GM19467 (cell line): ENCODE data around the gene TUFT1.

Experiments
- ATAC-seq: cut with Tn5 transposase; IDR thresholded peaks from one replicate; pipeline ENCODE4 v1.9.1; 2021; ENCODE audit warnings: mild to moderate bottlenecking, moderate library complexity; ENCODE audit not compliant: unreplicated experiment

TUFT1 gene, protein sequence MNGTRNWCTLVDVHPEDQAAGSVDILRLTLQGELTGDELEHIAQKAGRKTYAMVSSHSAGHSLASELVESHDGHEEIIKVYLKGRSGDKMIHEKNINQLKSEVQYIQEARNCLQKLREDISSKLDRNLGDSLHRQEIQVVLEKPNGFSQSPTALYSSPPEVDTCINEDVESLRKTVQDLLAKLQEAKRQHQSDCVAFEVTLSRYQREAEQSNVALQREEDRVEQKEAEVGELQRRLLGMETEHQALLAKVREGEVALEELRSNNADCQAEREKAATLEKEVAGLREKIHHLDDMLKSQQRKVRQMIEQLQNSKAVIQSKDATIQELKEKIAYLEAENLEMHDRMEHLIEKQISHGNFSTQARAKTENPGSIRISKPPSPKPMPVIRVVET

DNA sequence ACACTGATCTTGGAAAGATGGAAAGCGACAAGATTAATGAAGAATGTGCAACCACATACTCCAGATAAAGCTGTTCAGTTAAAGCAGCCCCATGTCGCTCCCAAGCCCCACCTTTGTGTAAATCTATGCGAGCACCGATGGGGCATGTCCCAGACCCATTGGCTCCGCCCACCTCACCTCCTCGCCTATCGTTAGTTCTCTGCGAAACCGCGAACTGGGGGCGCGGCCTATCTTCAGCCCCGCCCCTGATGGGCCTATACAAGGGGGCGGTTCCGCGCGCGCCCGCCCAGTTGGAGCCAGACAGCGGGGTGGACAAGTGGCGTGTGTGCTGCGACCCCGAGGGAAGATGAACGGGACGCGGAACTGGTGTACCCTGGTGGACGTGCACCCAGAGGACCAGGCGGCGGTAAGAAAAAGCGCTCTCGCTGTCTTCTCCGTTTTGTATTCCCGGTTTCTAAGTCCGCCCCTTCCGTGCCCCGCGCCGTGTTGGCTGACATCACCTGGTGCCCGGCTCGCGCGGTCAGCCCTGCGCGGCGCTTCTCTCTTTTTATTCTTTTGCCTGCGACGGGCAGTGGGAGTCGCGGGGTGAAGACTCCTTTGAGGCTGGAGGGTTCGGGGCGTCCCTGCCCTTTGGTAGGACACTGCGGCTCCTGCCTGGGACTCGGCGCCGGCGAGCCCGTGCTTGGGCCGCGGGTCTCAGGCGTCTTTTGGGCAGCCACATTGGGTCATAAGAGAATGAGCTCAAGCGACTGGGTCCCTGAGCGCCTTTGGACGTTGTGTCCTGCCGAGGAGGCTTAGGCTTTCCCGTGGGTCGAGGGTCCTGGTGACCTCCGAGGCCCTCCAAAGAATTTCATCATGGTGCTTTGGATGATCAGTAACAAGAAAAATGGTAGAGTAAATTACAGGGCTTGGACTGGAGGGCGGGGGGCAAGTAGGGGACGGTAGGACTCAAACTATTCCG is at the start of gene TUFT1:
TUFT1 (plus strand) TSS at position 289 of the 961 bp plus-strand sequence; CDS start at position 347, 58 bp downstream.
- peak; percentile 94 for ATAC-seq

- no peak for ATAC-seq
These were observed 48.5 kb upstream of the TUFT1 start for GRCh38 chr1:151491641-151492040.

GRCh38 chr1:151492120-151492519 is 48.0 kb upstream of the TUFT1 start:
- ATAC-seq, result no peak

- ATAC-seq, result no peak
These were observed 47.1 kb upstream of the TUFT1 start for GRCh38 chr1:151493042-151493441.

GRCh38 chr1:151494741-151495281 is 45.3 kb upstream of the TUFT1 start:
- no peak for ATAC-seq

GRCh38 chr1:151495316-151495715 is 44.8 kb upstream of the TUFT1 start:
- no peak for ATAC-seq

DNA sequence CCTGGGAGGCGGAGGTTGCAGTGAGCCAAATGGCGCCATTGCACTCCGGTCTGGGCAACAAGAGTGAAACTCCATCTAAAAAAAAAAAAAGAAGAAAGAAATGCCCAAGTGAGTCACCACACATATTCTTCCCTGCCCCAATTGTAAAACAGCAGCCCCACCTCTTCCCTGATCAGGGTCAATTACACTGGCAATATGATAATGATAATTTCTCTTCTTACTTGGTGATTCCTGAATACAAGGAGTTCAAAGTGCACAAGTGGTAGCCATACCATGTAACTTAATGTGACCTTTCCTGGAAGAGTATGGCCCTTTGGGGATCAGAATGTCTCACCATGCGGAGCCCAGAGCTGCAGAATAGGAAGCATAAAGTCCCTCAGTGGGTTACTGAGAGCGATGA is 40.7 kb upstream of the TUFT1 start:
- ATAC-seq, result no peak

DNA sequence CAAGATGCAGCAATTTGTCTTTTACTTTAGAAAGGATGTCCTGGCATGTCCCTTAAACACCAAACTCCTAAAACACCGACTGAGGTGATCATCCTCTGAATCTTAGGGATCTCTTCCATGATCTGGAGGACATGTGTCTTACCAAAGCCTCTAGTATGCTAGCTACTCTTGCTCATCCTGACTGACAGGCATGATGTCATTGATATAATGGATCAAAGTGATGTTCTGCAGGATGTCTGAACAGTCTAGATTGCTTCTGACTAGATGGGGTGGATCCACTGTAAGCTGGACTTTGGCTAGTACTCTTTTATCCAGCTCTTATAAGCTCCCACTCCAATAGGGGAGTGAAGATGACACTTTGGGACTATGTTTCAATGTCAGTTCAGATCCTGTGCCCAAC is 40.2 kb upstream of the TUFT1 start:
- no peak for ATAC-seq

GRCh38 chr1:151501474-151501873 is 38.6 kb upstream of the TUFT1 start:
- no peak for ATAC-seq

DNA sequence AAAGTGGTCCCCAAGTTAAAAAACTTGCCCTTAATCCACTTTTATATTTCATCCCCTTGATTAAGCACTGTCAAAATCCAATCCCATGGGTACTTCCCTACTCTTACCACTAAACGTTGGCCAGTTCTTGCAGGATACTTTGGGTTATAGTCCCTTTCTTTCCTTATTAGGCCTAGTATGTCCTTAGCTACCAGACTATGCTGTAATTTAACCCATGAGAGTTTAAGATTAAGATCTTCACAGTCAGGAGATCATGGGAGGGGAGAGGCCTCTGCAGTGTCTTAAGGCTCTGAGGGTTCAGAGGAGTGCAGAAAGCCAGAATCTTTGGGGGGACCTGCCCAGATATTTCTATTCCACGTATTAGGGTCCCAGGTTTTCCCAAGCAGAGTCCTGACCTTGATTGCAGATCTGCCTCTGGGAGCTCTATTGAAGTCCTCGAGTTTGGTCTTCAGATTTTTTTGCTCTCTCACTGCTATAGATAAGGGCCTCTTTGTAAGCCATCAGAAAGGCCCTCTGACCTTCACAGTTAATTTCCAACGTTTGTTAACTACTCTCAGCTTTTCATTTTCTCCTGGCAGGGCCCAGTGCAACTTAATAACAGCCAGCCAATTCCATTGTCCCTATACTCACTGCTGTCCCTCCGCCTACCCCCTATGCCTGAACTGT is 37.9 kb upstream of the TUFT1 start:
- ATAC-seq, result no peak

DNA sequence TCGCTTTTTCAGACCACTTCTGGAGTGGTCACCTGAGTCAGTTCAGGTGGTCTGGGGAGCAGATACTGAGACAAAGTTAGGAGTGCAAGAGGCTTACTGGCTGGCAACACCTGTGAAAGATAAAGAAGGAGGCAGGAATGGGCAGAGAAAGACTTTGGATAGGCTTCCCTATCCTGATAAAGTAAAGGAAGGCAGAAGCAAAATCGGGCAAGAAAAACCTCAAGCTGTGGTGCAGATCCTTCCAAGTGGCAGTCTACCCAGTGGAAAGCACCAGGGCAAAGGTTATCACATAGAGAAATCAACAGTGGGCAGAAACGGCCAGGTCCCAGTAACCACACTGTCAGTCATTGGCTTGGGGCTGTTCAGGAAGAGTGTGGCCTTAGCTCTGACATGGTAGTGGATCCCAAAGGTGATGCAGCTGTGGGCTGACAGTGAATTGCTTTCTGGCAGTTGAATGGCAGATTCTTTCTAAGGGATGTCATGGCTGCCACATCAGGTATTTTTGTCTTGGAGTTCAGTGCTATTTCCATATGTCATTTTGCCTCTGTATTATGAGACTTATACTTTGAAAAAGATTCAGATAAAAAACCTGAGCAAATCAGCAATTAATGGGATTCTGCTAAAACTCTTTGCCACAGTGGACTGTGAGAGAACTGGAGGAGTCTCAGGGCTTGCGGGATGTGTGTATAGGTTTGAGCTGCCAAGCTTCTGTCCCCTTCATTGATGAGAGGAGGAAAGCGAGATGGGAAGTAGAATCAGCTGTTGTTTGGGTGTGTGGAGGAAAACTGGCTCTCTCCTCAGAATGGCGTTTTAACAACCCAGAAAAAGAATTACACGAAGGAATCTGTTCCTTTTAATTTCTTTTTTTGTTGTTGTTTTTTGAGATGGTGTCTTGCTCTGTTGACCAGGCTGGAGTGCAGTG is 37.0 kb upstream of the TUFT1 start:
- ATAC-seq, result no peak

DNA sequence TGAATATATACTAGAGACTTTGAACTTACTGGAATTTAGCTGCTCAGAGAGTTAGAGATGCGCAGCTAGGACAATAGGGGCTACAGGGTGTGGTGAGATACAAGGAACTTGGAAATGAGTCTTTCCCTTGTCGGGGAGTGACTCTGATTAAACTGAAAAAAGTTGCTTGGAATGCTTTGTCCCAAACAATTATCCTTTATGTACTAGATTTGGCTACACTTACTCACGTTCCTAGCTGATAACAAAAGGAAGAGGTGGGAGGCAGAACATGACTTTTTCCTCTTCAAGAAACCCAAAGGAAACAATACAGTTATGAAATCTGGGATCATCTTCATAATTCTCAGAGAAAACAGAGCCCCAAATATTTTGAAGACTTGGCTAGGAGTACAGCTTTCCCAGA is 35.9 kb upstream of the TUFT1 start:
- no peak for ATAC-seq

DNA sequence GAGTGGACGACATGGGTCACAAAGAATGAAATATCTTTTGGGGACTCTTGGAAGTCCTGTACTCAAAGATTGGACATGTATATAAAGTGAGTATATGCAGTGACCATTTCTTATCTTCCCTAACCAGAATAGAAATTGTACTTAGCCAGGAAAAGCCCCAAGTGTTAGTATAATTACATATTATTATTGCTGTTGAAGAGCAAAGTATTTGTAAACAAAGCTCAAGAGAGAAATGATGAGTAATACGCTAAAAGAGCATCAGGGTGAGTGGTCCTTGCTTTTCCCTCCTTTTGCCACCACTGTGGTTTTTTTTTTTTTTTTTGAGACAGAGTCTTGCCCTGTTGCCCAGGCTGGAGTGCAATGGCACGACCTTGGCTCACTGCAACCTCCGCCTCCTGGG is 35.4 kb upstream of the TUFT1 start:
- no peak for ATAC-seq

GRCh38 chr1:151508833-151509232 is 31.3 kb upstream of the TUFT1 start:
- no peak for ATAC-seq

DNA sequence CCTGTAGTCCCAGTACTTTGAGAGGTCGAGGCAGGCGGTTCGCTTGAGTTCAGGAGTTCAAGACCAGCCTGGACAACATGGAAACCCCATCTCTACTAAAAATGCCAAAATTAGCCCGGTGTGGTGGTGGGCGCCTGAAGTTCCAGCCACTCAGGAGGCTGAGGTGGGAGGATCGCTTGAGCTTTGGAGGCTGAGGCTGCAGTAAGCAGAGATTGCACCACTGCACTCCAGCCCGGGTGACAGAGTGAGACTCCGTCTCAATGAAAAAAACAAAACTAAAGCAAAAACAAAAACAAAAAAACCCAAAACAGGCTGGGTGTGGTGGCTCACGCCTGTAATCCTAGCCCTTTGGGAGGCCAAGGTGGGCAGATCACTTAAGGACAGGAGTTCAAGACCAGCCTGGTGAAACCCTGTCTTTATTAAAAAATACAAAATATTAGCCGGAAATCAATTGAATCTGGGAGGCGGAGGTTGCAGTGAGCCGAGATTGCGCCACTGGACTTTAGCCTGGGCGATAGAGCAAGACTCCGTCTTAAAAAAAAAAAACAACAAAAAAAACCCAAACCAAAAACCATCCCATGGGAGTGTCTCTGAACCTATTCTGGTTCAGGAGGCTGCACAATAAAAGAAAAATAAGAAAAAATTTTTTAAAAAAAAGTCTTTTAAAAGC is 30.6 kb upstream of the TUFT1 start:
- ATAC-seq, result no peak

GRCh38 chr1:151510020-151510405 is 30.1 kb upstream of the TUFT1 start:
- ATAC-seq, result no peak

GRCh38 chr1:151510614-151510956 is 29.5 kb upstream of the TUFT1 start:
- ATAC-seq, result no peak

- ATAC-seq, result peak; percentile 83
These were observed 29.0 kb upstream of the TUFT1 start, which contains the start of gene CGN for GRCh38 chr1:151510957-151511635. Gene CGN, plus strand, starts transcription at chr1:151511387. Its CDS starts 7,133 bp downstream, at chr1:151518520.
